IMR-90 (cell line): ENCODE measurements around the gene RPL35. TPM values are rescaled to one million over a fixed set of nuclear protein-coding genes. Genes with fewer than 3 reads are reported as not detected.

Source experiments
- ATAC-seq: fragments of 200-7000 bp; cut with Tn5 transposase; 2 replicates; pipeline ENCODE4 v1.9.1; 2020; ENCODE audit warnings: low read depth, mild to moderate bottlenecking, moderate library complexity
- BruUV-seq: library from RNA; stranded (reverse); fragments of 400-500 nt; replicated peaks from 2 replicates; lab custom pipeline; 2021; lab: Mats Ljungman, UMichigan
- CTCF ChIA-PET: fragments of 300-600 bp; formaldehyde crosslinking; extraction: SDS; loops from one replicate; lab custom pipeline; 2021; ENCODE audit warnings: antibody characterized with exemption; lab: Yijun Ruan, JAX
- POLR2A ChIA-PET: fragments of 300-600 bp; sonication (Branson Sonifier 250); formaldehyde crosslinking; loops from one replicate; lab custom pipeline; 2022; ENCODE audit warnings: antibody characterized with exemption; ENCODE audit not compliant: unreplicated experiment; lab: Charles Lee
- DNase-seq: peaks from one replicate; pipeline ENCODE4 v3.0.0; 2013
- H2AFZ ChIP-seq: replicated peaks from 2 replicates; pipeline ENCODE3; 2013; ENCODE audit warnings: low read length, mild to moderate bottlenecking; ENCODE audit not compliant: poor library complexity
- H2AK5ac ChIP-seq: 2 replicates; pipeline ENCODE4 v1.6.1; 2013; ENCODE audit warnings: low read depth, low read length, inconsistent platforms
- H2AK9ac ChIP-seq: replicated peaks from 2 replicates; pipeline ENCODE3; 2013; ENCODE audit warnings: mild to moderate bottlenecking, low read depth, low read length, moderate library complexity; ENCODE audit not compliant: poor library complexity
- H2BK120ac ChIP-seq: 2 replicates; pipeline ENCODE4 v1.6.1; 2013; ENCODE audit warnings: low read depth, low read length, inconsistent platforms
- H2BK15ac ChIP-seq: 3 replicates; pipeline ENCODE4 v1.6.1; 2013; ENCODE audit warnings: low read depth, low read length, inconsistent platforms
- H2BK20ac ChIP-seq: 2 replicates; pipeline ENCODE4 v1.6.1; 2013; ENCODE audit warnings: low read depth, mild to moderate bottlenecking, inconsistent platforms, low read length, moderate library complexity
- H2BK5ac ChIP-seq: 2 replicates; pipeline ENCODE4 v1.6.1; 2013; ENCODE audit warnings: mild to moderate bottlenecking, low read depth, low read length, inconsistent platforms; ENCODE audit not compliant: poor library complexity, severe bottlenecking
- H3K14ac ChIP-seq: replicated peaks from 2 replicates; pipeline ENCODE4 v1.6.1; 2013; ENCODE audit warnings: low read depth, low read length, inconsistent platforms
- H3K18ac ChIP-seq: 2 replicates; pipeline ENCODE4 v1.6.1; 2013; ENCODE audit warnings: low read depth, low read length, control low read depth
- H3K23ac ChIP-seq: 2 replicates; pipeline ENCODE4 v1.6.1; 2013; ENCODE audit warnings: low read depth, low read length, inconsistent platforms
- H3K27ac ChIP-seq: 2 replicates; pipeline ENCODE4 v1.5.1; 2013; ENCODE audit warnings: mild to moderate bottlenecking, control low read depth, low read length; ENCODE audit not compliant: insufficient read depth
- H3K27me3 ChIP-seq: 2 replicates; pipeline ENCODE4 v1.6.1; 2013; ENCODE audit warnings: low read length; ENCODE audit not compliant: control insufficient read depth, insufficient read depth
- H3K36me3 ChIP-seq: 2 replicates; pipeline ENCODE4 v1.6.1; 2013; ENCODE audit warnings: low read length, mixed read lengths; ENCODE audit not compliant: control insufficient read depth, insufficient read depth
- H3K4ac ChIP-seq: 2 replicates; pipeline ENCODE4 v1.6.1; 2013; ENCODE audit warnings: low read depth, low read length, inconsistent platforms
- H3K4me1 ChIP-seq: 2 replicates; pipeline ENCODE4 v1.6.1; 2013; ENCODE audit warnings: low read length, mixed read lengths; ENCODE audit not compliant: control insufficient read depth, insufficient read depth
- H3K4me2 ChIP-seq: 2 replicates; pipeline ENCODE4 v1.6.1; 2013; ENCODE audit warnings: low read depth, mild to moderate bottlenecking, control low read depth, low read length, moderate library complexity
- H3K4me3 ChIP-seq: 2 replicates; pipeline ENCODE4 v1.5.1; 2013; ENCODE audit warnings: low read depth, mild to moderate bottlenecking, control low read depth, low read length, moderate library complexity; ENCODE audit not compliant: insufficient read depth
- H3K56ac ChIP-seq: 2 replicates; pipeline ENCODE4 v1.6.1; 2013; ENCODE audit warnings: low read length, inconsistent platforms; ENCODE audit not compliant: insufficient read depth; ENCODE audit errors: extremely low read depth
- H3K79me1 ChIP-seq, 2 experiments: 2 replicates each; pipeline ENCODE4 v1.6.1; 2013; ENCODE audit warnings: low read length in 2 of 2, inconsistent platforms in 1 of 2, low read depth in 1 of 2
- H3K9ac ChIP-seq: 2 replicates; pipeline ENCODE4 v1.6.1; 2013; ENCODE audit warnings: low read depth, low read length, control low read depth
- H3K9me1 ChIP-seq: 2 replicates; pipeline ENCODE4 v1.6.1; 2013; ENCODE audit warnings: low read length, inconsistent platforms; ENCODE audit not compliant: insufficient read depth
- H3K9me3 ChIP-seq: 2 replicates; pipeline ENCODE4 v1.6.1; 2013; ENCODE audit warnings: low read length; ENCODE audit not compliant: control insufficient read depth, insufficient read depth
- H4K20me1 ChIP-seq: 2 replicates; pipeline ENCODE4 v1.6.1; 2013; ENCODE audit warnings: low read length, inconsistent platforms; ENCODE audit not compliant: insufficient read depth
- H4K5ac ChIP-seq: 2 replicates; pipeline ENCODE4 v1.6.1; 2013; ENCODE audit warnings: mild to moderate bottlenecking, low read depth, low read length, control low read depth
- H4K8ac ChIP-seq, 2 experiments: 2 replicates each; pipeline ENCODE4 v1.6.1; 2013; ENCODE audit warnings: low read depth in 2 of 2, low read length in 2 of 2, control low read depth in 1 of 2, inconsistent platforms in 1 of 2
- H4K91ac ChIP-seq: 2 replicates; pipeline ENCODE4 v1.6.1; 2013; ENCODE audit warnings: low read depth, low read length, inconsistent platforms; ENCODE audit not compliant: insufficient read depth
- CHD1 ChIP-seq: IDR thresholded peaks from 2 replicates; pipeline ENCODE4 v1.6.1; 2012; ENCODE audit warnings: low read depth, low read length, improper control_type of control experiment
- CTCF ChIP-seq: conservative IDR thresholded peaks from 2 replicates; pipeline ENCODE4 v1.5.1; 2012; ENCODE audit warnings: mild to moderate bottlenecking, low read depth, low read length, improper control_type of control experiment
- FOS ChIP-seq: fragments of 150-350 bp; IDR thresholded peaks from 2 replicates; pipeline ENCODE4 v1.6.1; 2016; ENCODE audit warnings: low read depth, low read length
- MAZ ChIP-seq: IDR thresholded peaks from 2 replicates; pipeline ENCODE4 v1.6.1; 2012; ENCODE audit warnings: low read depth, mild to moderate bottlenecking, low read length, improper control_type of control experiment, moderate library complexity, borderline replicate concordance
- NFE2L2 ChIP-seq: fragments of 150-350 bp; IDR thresholded peaks from 2 replicates; pipeline ENCODE4 v1.6.1; 2016; ENCODE audit warnings: low read depth, mild to moderate bottlenecking, low read length
- POLR2A ChIP-seq: IDR thresholded peaks from 2 replicates; pipeline ENCODE4 v1.6.1; 2012; ENCODE audit warnings: mild to moderate bottlenecking, low read depth, low read length
- WGBS, 2 experiments: methylation state at CpG; one replicate each; pipeline versions ENCODE4 v1.1.5 to v1.1.7; 2013; ENCODE audit warnings: missing lambda C conversion rate in 2 of 2; ENCODE audit not compliant: insufficient read length in 1 of 2; ENCODE audit errors: extremely low coverage in 2 of 2; 5-methylcytosine and 5-hydroxymethylcytosine counted together
- dilution Hi-C: fragments of 300-500 bp; cut with HindIII; formaldehyde crosslinking; loops from one replicate; pipeline ENCODE4 v1.14.3; 2018; ENCODE audit warnings: low sequenced_read_pairs; ENCODE audit not compliant: unreplicated experiment
- in situ Hi-C: fragments of 300-500 bp; cut with MboI; formaldehyde crosslinking; loops from 3 replicates; pipeline ENCODE4 v1.14.3; 2019; ENCODE audit warnings: low sequenced_read_pairs, inconsistent platforms, mixed read lengths
- intact Hi-C: fragments of 100-400 bp; cut with micrococcal nuclease; formaldehyde crosslinking; loops from 2 replicates; pipeline ENCODE4 v1.10.0; 2022
- polyA plus RNA-seq, 3 experiments: library from polyadenylated mRNA; depleted of rRNA; stranded (reverse); fragments of >200 nt; gene quantifications; 2 replicates each; pipeline ENCODE4 v1.2.3, GENCODE V29; 2012; ENCODE audit warnings: low replicate concordance in 1 of 3
- total RNA-seq: library from RNA; depleted of rRNA; stranded (reverse); fragments of >200 nt; gene quantifications from 2 replicates; pipeline ENCODE4 v1.2.3, GENCODE V29; 2012
- TF ChIP-seq, protein P1 (sequence below): fragments of 150-350 bp; IDR thresholded peaks from 2 replicates; pipeline ENCODE4 v1.6.1; 2016; ENCODE audit warnings: low read depth, mild to moderate bottlenecking, low read length, moderate library complexity, borderline replicate concordance

Gene RPL35
- total and polyA plus RNA-seq, 2 of the 4 experiments (the other 2 are of a cell fraction) = 881 to 1,650 TPM

DNA sequence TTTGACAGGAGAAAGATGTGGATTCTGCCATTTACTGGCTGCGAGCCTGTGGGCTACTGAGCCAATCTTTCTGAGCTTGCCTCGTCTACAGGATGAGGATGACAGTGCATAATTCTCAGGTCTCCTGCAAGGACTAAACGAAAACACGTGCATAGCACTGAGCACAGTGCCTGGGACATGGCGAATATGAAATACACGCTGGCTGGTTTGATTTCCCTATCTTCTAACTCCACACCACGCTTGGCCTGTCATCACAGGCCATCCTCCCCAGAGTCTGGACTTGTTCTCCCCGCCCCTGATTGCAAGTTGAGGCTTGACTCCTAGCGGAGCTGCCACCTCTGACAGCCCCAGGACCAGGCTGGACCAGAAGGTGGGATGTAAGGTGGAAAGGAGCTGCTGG is 38.1 kb upstream of the RPL35 start:
- Histone ChIP-seq H2AK5ac (no peak overlapping the region), H2BK120ac (no peak overlapping the region), H3K79me1 (peaks cover 3 to 5% of the 10 kb centered on the region in 2 experiments; a peak in 2 of 4 replicates), H2AK9ac (no peak overlapping the region), H2AFZ (no peak overlapping the region), H3K56ac (no peak overlapping the region), H3K27ac (no peak overlapping the region), H3K36me3 (peaks cover 23% of the 10 kb centered on the region), H4K20me1 (no peaks in the 10 kb centered on the region; the same call in 1 of the 2 replicates), H4K5ac (no peak overlapping the region), H4K8ac (no peak overlapping the region), H3K23ac (no peak overlapping the region), H3K4me3 (no peak overlapping the region), H3K9me3 (no peaks in the 10 kb centered on the region), H3K4me2 (no peak overlapping the region), H2BK5ac (no peak overlapping the region), H4K91ac (no peak overlapping the region), H3K9ac (no peak overlapping the region), H2BK15ac (no peak overlapping the region), H3K9me1 (peaks cover 3% of the 10 kb centered on the region; the same call in 1 of the 2 replicates), H3K27me3 (no peaks in the 10 kb centered on the region), H3K18ac (no peak overlapping the region), H2BK20ac (no peak overlapping the region), H3K4ac (no peak overlapping the region), H3K4me1 (0 out of 2 replicates have a peak, but pooled peaks cover 2% of the 10 kb centered on the region), H3K14ac (no peak overlapping the region)
- 88% methylated on average over 6 of the region's 9 CpGs; no CpG with 5 or more reads in 1 of the 2 experiments for WGBS, 2 experiments
- intact Hi-C loops (no loop called here), dilution Hi-C loops (no loop called here), in situ Hi-C loops (loop anchor here (25.0 kb wide), 1 partner anchor 462 kb away; no protein-coding TSS in a partner anchor)
- no peak for ATAC-seq
- BruUV-seq = no TSS peak
- TF ChIP-seq CHD1 = no peak
- TF ChIP-seq CTCF = no peak
- TF ChIP-seq POLR2A = no peak
- TF ChIP-seq FOS = no peak
- TF ChIP-seq MAZ = no peak
- TF ChIP-seq, protein P1, sequence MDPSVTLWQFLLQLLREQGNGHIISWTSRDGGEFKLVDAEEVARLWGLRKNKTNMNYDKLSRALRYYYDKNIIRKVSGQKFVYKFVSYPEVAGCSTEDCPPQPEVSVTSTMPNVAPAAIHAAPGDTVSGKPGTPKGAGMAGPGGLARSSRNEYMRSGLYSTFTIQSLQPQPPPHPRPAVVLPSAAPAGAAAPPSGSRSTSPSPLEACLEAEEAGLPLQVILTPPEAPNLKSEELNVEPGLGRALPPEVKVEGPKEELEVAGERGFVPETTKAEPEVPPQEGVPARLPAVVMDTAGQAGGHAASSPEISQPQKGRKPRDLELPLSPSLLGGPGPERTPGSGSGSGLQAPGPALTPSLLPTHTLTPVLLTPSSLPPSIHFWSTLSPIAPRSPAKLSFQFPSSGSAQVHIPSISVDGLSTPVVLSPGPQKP = no peak
- TF ChIP-seq NFE2L2 = peak; percentile 38; the same call in 1 of the 2 replicates
- ChIA-PET POLR2A (no interaction called here), CTCF (no interaction called here)
- no peak for DNase-seq
